Astrocyte (in vitro differentiated cells and primary cell): ENCODE measurements around the gene DGKZ.

Source experiments
- EZH2 ChIP-seq: IDR thresholded peaks from 2 replicates; pipeline ENCODE4 v1.6.1; 2012; ENCODE audit warnings: mild to moderate bottlenecking, low read length, inconsistent platforms; ENCODE audit not compliant: insufficient read depth
- TF ChIP-seq, protein P1 (sequence below): IDR thresholded peaks from 2 replicates; pipeline ENCODE4 v1.5.1; 2011; ENCODE audit warnings: low read depth, mild to moderate bottlenecking, inconsistent platforms, low read length, moderate library complexity; ENCODE audit not compliant: insufficient read depth

GRCh38 chr11:46352063-46352841 lies 5.0 kb downstream of the DGKZ start:
- TF ChIP-seq, protein P1, sequence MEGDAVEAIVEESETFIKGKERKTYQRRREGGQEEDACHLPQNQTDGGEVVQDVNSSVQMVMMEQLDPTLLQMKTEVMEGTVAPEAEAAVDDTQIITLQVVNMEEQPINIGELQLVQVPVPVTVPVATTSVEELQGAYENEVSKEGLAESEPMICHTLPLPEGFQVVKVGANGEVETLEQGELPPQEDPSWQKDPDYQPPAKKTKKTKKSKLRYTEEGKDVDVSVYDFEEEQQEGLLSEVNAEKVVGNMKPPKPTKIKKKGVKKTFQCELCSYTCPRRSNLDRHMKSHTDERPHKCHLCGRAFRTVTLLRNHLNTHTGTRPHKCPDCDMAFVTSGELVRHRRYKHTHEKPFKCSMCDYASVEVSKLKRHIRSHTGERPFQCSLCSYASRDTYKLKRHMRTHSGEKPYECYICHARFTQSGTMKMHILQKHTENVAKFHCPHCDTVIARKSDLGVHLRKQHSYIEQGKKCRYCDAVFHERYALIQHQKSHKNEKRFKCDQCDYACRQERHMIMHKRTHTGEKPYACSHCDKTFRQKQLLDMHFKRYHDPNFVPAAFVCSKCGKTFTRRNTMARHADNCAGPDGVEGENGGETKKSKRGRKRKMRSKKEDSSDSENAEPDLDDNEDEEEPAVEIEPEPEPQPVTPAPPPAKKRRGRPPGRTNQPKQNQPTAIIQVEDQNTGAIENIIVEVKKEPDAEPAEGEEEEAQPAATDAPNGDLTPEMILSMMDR: peak; percentile 53
- no peak for TF ChIP-seq EZH2
